Muscle layer of duodenum (tissue), 2 donors: ENCODE data around the gene PIK3R6.

Experiments
- H3K27ac ChIP-seq: one replicate; pipeline ENCODE4 v1.7.0; 2013; ENCODE audit warnings: mild to moderate bottlenecking, low read length
- H3K27me3 ChIP-seq: one replicate; pipeline ENCODE4 v1.7.0; 2013; ENCODE audit warnings: low read depth, mild to moderate bottlenecking, control low read depth, low read length
- H3K36me3 ChIP-seq, 2 donors: one replicate each; pipeline ENCODE4 v1.7.0; 2013; ENCODE audit warnings: low read length in 2 of 2, control low read depth in 1 of 2, mild to moderate bottlenecking in 1 of 2; ENCODE audit not compliant: insufficient read depth in 2 of 2, control insufficient read depth in 1 of 2
- H3K4me1 ChIP-seq, 2 donors: one replicate each; pipeline ENCODE4 v1.7.0; 2013; ENCODE audit warnings: low read length in 2 of 2, mild to moderate bottlenecking in 2 of 2, control low read depth in 1 of 2, moderate library complexity in 1 of 2; ENCODE audit not compliant: insufficient read depth in 2 of 2, control insufficient read depth in 1 of 2
- H3K4me3 ChIP-seq, 2 donors: one replicate each; pipeline ENCODE4 v1.7.0; 2013; ENCODE audit warnings: low read length in 2 of 2, low read depth in 1 of 2, mild to moderate bottlenecking in 1 of 2
- H3K9me3 ChIP-seq, 2 donors: one replicate each; pipeline ENCODE4 v1.7.0; 2013; ENCODE audit warnings: low read length in 2 of 2, control low read depth in 1 of 2, mild to moderate bottlenecking in 1 of 2; ENCODE audit not compliant: control insufficient read depth in 1 of 2
- donor health status: healthy.

Gene PIK3R6

GRCh38 chr17:8867361-8867981 lies at the start of gene PIK3R6:
Gene PIK3R6, minus strand, starts transcription at chr17:8867674. Its CDS starts 17,880 bp downstream, at chr17:8849794.
- Histone ChIP-seq H3K4me1 (no peaks in the 10 kb centered on the region), H3K4me3 (peak within 1 kb of the TSS in 1 of 2 donors; percentile 48), H3K36me3 (no peaks in the 10 kb centered on the region), H3K27me3 (no peaks in the 10 kb centered on the region), H3K27ac (peak within 1 kb of the TSS; percentile 8), H3K9me3 (no peaks in the 10 kb centered on the region)

GRCh38 chr17:8916466-8916865 lies 49.0 kb upstream of the PIK3R6 start:
- Histone ChIP-seq H3K27ac (no peak overlapping the region), H3K4me1 (no peaks in the 10 kb centered on the region), H3K9me3 (peaks cover 0 to 6% of the 10 kb centered on the region in 2 donors), H3K36me3 (no peaks in the 10 kb centered on the region), H3K4me3 (no peak overlapping the region), H3K27me3 (no peaks in the 10 kb centered on the region)

GRCh38 chr17:8914554-8914953 lies 47.1 kb upstream of the PIK3R6 start:
- H3K27me3 ChIP-seq, result no peaks in the 10 kb centered on the region
- H3K4me1 ChIP-seq, result no peaks in the 10 kb centered on the region
- H3K36me3 ChIP-seq, result no peaks in the 10 kb centered on the region
- no peak overlapping the region for H3K4me3 ChIP-seq
- peaks cover 0 to 6% of the 10 kb centered on the region in 2 donors for H3K9me3 ChIP-seq
- H3K27ac ChIP-seq, result no peak overlapping the region

GRCh38 chr17:8913879-8914278 lies 46.4 kb upstream of the PIK3R6 start:
- H3K27me3 ChIP-seq, result no peaks in the 10 kb centered on the region
- H3K4me1 ChIP-seq, result no peaks in the 10 kb centered on the region
- peaks cover 0 to 6% of the 10 kb centered on the region in 2 donors for H3K9me3 ChIP-seq
- no peak overlapping the region for H3K27ac ChIP-seq
- no peaks in the 10 kb centered on the region for H3K36me3 ChIP-seq
- no peak overlapping the region for H3K4me3 ChIP-seq

- no peak overlapping the region for H3K4me3 ChIP-seq
- no peaks in the 10 kb centered on the region for H3K36me3 ChIP-seq
- peaks cover 0 to 6% of the 10 kb centered on the region in 2 donors for H3K9me3 ChIP-seq
- no peaks in the 10 kb centered on the region for H3K27me3 ChIP-seq
- H3K27ac ChIP-seq, result no peak overlapping the region
- no peaks in the 10 kb centered on the region for H3K4me1 ChIP-seq
Measured at GRCh38 chr17:8913091-8913490, 45.6 kb upstream of the PIK3R6 start.

- Histone ChIP-seq H3K4me3 (no peak overlapping the region), H3K27me3 (no peaks in the 10 kb centered on the region), H3K27ac (no peak overlapping the region), H3K9me3 (peaks cover 0 to 6% of the 10 kb centered on the region in 2 donors), H3K36me3 (no peaks in the 10 kb centered on the region), H3K4me1 (no peaks in the 10 kb centered on the region)
Measured at GRCh38 chr17:8912084-8912981, 44.9 kb upstream of the PIK3R6 start.

- no peaks in the 10 kb centered on the region for H3K27me3 ChIP-seq
- H3K4me1 ChIP-seq, result no peaks in the 10 kb centered on the region
- no peaks in the 10 kb centered on the region for H3K9me3 ChIP-seq
- H3K36me3 ChIP-seq, result no peaks in the 10 kb centered on the region
- no peak overlapping the region for H3K4me3 ChIP-seq
- H3K27ac ChIP-seq, result no peak overlapping the region
Measured at GRCh38 chr17:8910969-8911604, 43.6 kb upstream of the PIK3R6 start.

- H3K27me3 ChIP-seq, result no peaks in the 10 kb centered on the region
- no peaks in the 10 kb centered on the region for H3K9me3 ChIP-seq
- no peak overlapping the region for H3K27ac ChIP-seq
- H3K4me3 ChIP-seq, result no peak overlapping the region
- H3K36me3 ChIP-seq, result peaks cover 0 to 1% of the 10 kb centered on the region in 2 donors
- H3K4me1 ChIP-seq, result no peaks in the 10 kb centered on the region
Measured at GRCh38 chr17:8909586-8910270, 42.3 kb upstream of the PIK3R6 start.

- Histone ChIP-seq H3K36me3 (peaks cover 0 to 7% of the 10 kb centered on the region in 2 donors), H3K27me3 (no peaks in the 10 kb centered on the region)
Measured at GRCh38 chr17:8905331-8905730, 37.9 kb upstream of the PIK3R6 start.

GRCh38 chr17:8904686-8905085 lies 37.2 kb upstream of the PIK3R6 start:
- Histone ChIP-seq H3K4me1 (no peaks in the 10 kb centered on the region), H3K4me3 (no peak overlapping the region), H3K27ac (no peak overlapping the region), H3K9me3 (no peaks in the 10 kb centered on the region), H3K27me3 (no peaks in the 10 kb centered on the region), H3K36me3 (peaks cover 0 to 7% of the 10 kb centered on the region in 2 donors)

More at GRCh38 chr17:8905331-8905730, 37.9 kb upstream of the PIK3R6 start:
- H3K4me1 ChIP-seq, result no peaks in the 10 kb centered on the region
- H3K9me3 ChIP-seq, result no peaks in the 10 kb centered on the region
- no peak overlapping the region for H3K4me3 ChIP-seq
- no peak overlapping the region for H3K27ac ChIP-seq

GRCh38 chr17:8904201-8904600 lies 36.7 kb upstream of the PIK3R6 start:
- no peaks in the 10 kb centered on the region for H3K4me1 ChIP-seq

More at GRCh38 chr17:8904201-8904600, 36.7 kb upstream of the PIK3R6 start:
- Histone ChIP-seq H3K36me3 (peaks cover 0 to 7% of the 10 kb centered on the region in 2 donors), H3K27ac (no peak overlapping the region), H3K4me3 (no peak overlapping the region), H3K9me3 (no peaks in the 10 kb centered on the region), H3K27me3 (no peaks in the 10 kb centered on the region)
